Stimulated activated CD4-positive, alpha-beta T cell treated with anti-CD3 and anti-CD28 coated beads, Interleukin-4, amount 100 ng/mL, for 24 hours (primary cell): ENCODE data around the gene C8B.

Experiments
- DNase-seq: peaks from one replicate; pipeline ENCODE4 v3.0.0-alpha.2; 2020

C8B gene

GRCh38 chr1:56894014-56894413 is 71.8 kb downstream of the C8B start:
- DNase-seq = no peak

- no peak for DNase-seq
Observed at GRCh38 chr1:56890229-56890628, 75.6 kb downstream of the C8B start.

- no peak for DNase-seq
Observed at GRCh38 chr1:56881417-56881816, 84.4 kb downstream of the C8B start.

GRCh38 chr1:56880774-56881173 is 85.0 kb downstream of the C8B start:
- no peak for DNase-seq
